CD4-positive, alpha-beta T cell (primary cell): Measurements from ENCODE around the gene MMP28. TPM values are rescaled to one million over a fixed set of nuclear protein-coding genes. Genes with fewer than 3 reads are reported as not detected.
A peak's percentile ranks its signal among the peaks of the same experiment; 100 is the strongest.

ENCODE experiments used
- ATAC-seq: fragments of 200-7000 bp; cut with Tn5 transposase; one replicate; pipeline ENCODE4 v1.10.0; 2022; ENCODE audit warnings: mild to moderate bottlenecking; ENCODE audit not compliant: poor library complexity
- CTCF ChIA-PET: fragments of 350-600 bp; sonication (Branson Sonifier 250); formaldehyde crosslinking; loops from one replicate; lab custom pipeline; 2021; ENCODE audit warnings: antibody characterized with exemption, inconsistent platforms; lab: Charles Lee
- POLR2A ChIA-PET: fragments of 350-600 bp; sonication (Branson Sonifier 250); formaldehyde crosslinking; loops from one replicate; lab custom pipeline; 2021; ENCODE audit warnings: antibody characterized with exemption, inconsistent platforms; lab: Charles Lee
- DNase-seq, 14 experiments: peaks; one replicate each; pipeline ENCODE4 v3.0.0-alpha.2; 2013 to 2020; ENCODE audit warnings: mixed read lengths in 2 of 14
- H3K27ac ChIP-seq, 2 donors: one replicate each; pipeline versions ENCODE4 v1.5.1 to v1.7.0; 2013; ENCODE audit warnings: low read length in 2 of 2, low read depth in 1 of 2, mild to moderate bottlenecking in 1 of 2
- H3K27me3 ChIP-seq, 2 experiments: 1 replicate in 1 of 2; 2 replicates in 1 of 2; pipeline versions ENCODE4 v1.6.1 to v1.7.0; 2013; ENCODE audit warnings: low read length in 2 of 2, control low read depth in 1 of 2, mild to moderate bottlenecking in 1 of 2, moderate library complexity in 1 of 2; ENCODE audit not compliant: insufficient read depth in 2 of 2, control insufficient read depth in 1 of 2
- H3K36me3 ChIP-seq: one replicate; pipeline ENCODE4 v1.6.1; 2013; ENCODE audit warnings: low read length, control low read depth; ENCODE audit not compliant: insufficient read depth
- H3K4me1 ChIP-seq: one replicate; pipeline ENCODE4 v1.6.1; 2013; ENCODE audit warnings: low read length, control low read depth; ENCODE audit not compliant: insufficient read depth
- H3K4me3 ChIP-seq: one replicate; pipeline ENCODE4 v1.5.1; 2013; ENCODE audit warnings: mild to moderate bottlenecking, low read length, moderate library complexity
- H3K9me3 ChIP-seq, 2 experiments: 1 replicate in 1 of 2; 2 replicates in 1 of 2; pipeline versions ENCODE4 v1.6.1 to v1.7.0; 2013; ENCODE audit warnings: low read length in 2 of 2, mild to moderate bottlenecking in 2 of 2, control low read depth in 1 of 2, moderate library complexity in 1 of 2; ENCODE audit not compliant: control insufficient read depth in 1 of 2, insufficient read depth in 1 of 2
- H3K27ac Mint-ChIP-seq: one replicate; pipeline ENCODE4 v1.8.0; 2020; ENCODE audit warnings: mixed read lengths
- H3K27me3 Mint-ChIP-seq: one replicate; pipeline ENCODE4 v1.8.0; 2021; ENCODE audit warnings: mixed read lengths
- H3K36me3 Mint-ChIP-seq: one replicate; pipeline ENCODE4 v1.8.0; 2021; ENCODE audit warnings: low read depth, mixed read lengths
- H3K4me1 Mint-ChIP-seq: one replicate; pipeline ENCODE4 v1.8.0; 2021; ENCODE audit warnings: low read depth, mixed read lengths
- H3K4me3 Mint-ChIP-seq: one replicate; pipeline ENCODE4 v1.8.0; 2020; ENCODE audit warnings: mild to moderate bottlenecking, mixed read lengths
- H3K9me3 Mint-ChIP-seq: one replicate; pipeline ENCODE4 v1.8.0; 2020; ENCODE audit warnings: mixed read lengths
- CTCF ChIP-seq: fragments of 200-600 bp; IDR thresholded peaks from one replicate; pipeline ENCODE4 v1.8.0; 2022; ENCODE audit warnings: antibody characterized with exemption, mild to moderate bottlenecking
- intact Hi-C, 2 experiments: fragments of 100-400 bp; cut with DNase I in 1 of 2; cut with micrococcal nuclease in 1 of 2; formaldehyde crosslinking; loops; one replicate each; pipeline versions ENCODE4 v1.15.1 to v1.9.0; 2023 to 2025; cut with DNase I, micrococcal nuclease
- total RNA-seq, 174 experiments: library from RNA in 2 of 174; stranded (reverse) in 2 of 174; gene quantifications; one replicate each; pipeline ENCODE4 v1.2.3 and lab custom pipeline; 2021 to 2026

The MMP28 gene
- total RNA-seq, 2 experiments from 2014 or later: 6.7 to 9.9 TPM

DNA sequence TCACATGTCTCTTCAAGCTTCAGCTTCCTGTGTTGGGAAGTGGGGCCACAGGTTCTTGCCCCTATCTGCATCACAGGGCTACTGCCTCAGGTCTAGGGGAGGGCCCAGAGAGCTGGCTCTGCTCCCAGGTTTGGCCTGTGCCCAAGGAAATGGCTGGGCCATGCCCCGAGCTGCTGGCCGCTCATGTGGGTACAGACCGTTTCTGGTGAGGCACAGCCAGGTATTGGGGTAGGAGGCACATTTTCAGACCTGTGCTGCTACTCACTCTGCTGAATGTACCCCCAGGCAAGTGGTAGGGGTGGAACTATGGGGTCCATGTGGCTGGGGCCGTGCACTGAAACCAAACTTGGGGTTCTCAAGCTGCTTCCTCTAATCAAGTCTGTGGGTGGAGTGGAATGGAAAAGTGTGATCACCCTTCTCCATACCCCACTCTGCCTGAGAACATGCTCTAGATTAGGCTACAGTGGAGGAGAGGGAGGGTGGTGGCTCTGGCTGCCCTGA, 47.0 kb downstream of the MMP28 start:
- H3K27me3 ChIP-seq: peaks cover 36 to 43% of the 10 kb centered on the region in 2 experiments
- Mint-ChIP-seq H3K4me3 (no peak overlapping the region), H3K27ac (no peak overlapping the region), H3K9me3 (no peaks in the 10 kb centered on the region), H3K27me3 (peaks cover 62% of the 10 kb centered on the region), H3K36me3 (no peaks in the 10 kb centered on the region), H3K4me1 (peaks cover 4% of the 10 kb centered on the region)
- no peak for TF ChIP-seq CTCF
- intact Hi-C loops: loop anchor here (5.0 to 10.0 kb wide), 6 partner anchors 191 to 1206 kb away; partner anchors contain the start of genes SLFN12L (in 1 of the 2) and SLFN5 (in 1 of the 2)
- H3K36me3 ChIP-seq: no peaks in the 10 kb centered on the region
- H3K4me3 ChIP-seq: no peak overlapping the region
- CTCF ChIA-PET: interaction anchor here (1.1 to 1.8 kb wide), 3 partner anchors 16 to 726 kb away, joined by 3 to 12 read pairs (median 4); no protein-coding TSS in a partner anchor
- ATAC-seq (no peak), DNase-seq (no peak)
- H3K4me1 ChIP-seq: peaks cover 17% of the 10 kb centered on the region
- peaks cover 0 to 13% of the 10 kb centered on the region in 2 experiments for H3K9me3 ChIP-seq
- POLR2A ChIA-PET: no interaction called here
- no peak overlapping the region for H3K27ac ChIP-seq

- peaks cover 38 to 50% of the 10 kb centered on the region in 2 experiments for H3K27me3 ChIP-seq
- no peak overlapping the region for H3K27ac Mint-ChIP-seq
- intact Hi-C loops: loop anchor here (1.0 to 10.0 kb wide), 9 partner anchors 134 to 1327 kb away; partner anchors contain the start of genes SLFN12L (in 1 of the 2) and SLFN5 (in 1 of the 2)
- no peak overlapping the region for H3K4me3 Mint-ChIP-seq
- no peaks in the 10 kb centered on the region for H3K36me3 Mint-ChIP-seq
- ATAC-seq (peak; percentile 99), DNase-seq (peak; percentile 68 to 89 (median 76))
- CTCF ChIA-PET: interaction anchor here (0.6 to 1.8 kb wide), 27 partner anchors 10 to 1331 kb away, joined by 3 to 19 read pairs (median 3); partner anchors contain the start of genes RASL10B and TAF15
- no peak overlapping the region for H3K4me3 ChIP-seq
- peaks cover 0 to 13% of the 10 kb centered on the region in 2 experiments for H3K9me3 ChIP-seq
- peak; percentile 80 for TF ChIP-seq CTCF
- H3K9me3 Mint-ChIP-seq: no peaks in the 10 kb centered on the region
- peaks cover 16% of the 10 kb centered on the region for H3K4me1 ChIP-seq
- H3K27me3 Mint-ChIP-seq: peaks cover 64% of the 10 kb centered on the region
- POLR2A ChIA-PET: interaction anchor here (0.6 to 1.3 kb wide), 7 partner anchors 17 to 1238 kb away, joined by 3 to 9 read pairs (median 3); partner anchors contain the start of genes PEX12 and TAF15
- H3K36me3 ChIP-seq: no peaks in the 10 kb centered on the region
- H3K27ac ChIP-seq: no peak overlapping the region
- H3K4me1 Mint-ChIP-seq: peaks cover 4% of the 10 kb centered on the region
These were observed 47.9 kb downstream of the MMP28 start for GRCh38 chr17:35747540-35748017.

DNA sequence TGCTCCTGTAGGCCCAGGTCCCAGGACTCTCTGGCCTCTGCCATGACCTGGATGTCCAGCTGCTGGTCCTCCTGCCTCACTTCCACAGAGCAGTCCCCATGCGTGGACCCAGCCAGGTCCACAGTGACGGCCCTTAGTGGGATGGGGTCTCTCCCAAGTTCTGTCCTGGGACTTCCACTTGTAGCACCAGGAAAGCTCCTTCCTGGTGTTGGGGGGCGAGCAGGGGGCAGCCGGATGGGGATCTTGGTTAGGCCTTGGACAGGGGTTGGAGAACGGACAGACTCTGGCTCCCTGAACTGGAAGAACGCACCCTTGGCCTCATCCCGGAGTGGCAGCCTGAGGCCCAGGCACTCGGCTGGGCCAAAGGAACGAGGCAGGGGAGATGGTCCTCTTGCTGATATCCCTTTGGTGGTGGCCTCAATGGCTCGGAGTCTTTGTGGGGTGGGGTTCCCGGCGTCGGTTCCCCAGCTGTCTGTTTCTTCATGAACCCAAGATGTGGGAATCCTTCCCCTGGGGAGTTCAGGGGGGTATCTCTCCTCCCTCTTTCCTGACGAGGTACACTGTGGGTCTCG, 49.6 kb downstream of the MMP28 start:
- POLR2A ChIA-PET: no interaction called here
- no peak for DNase-seq
- no peak overlapping the region for H3K27ac Mint-ChIP-seq
- no peak for TF ChIP-seq CTCF
- Histone ChIP-seq H3K36me3 (no peaks in the 10 kb centered on the region), H3K4me1 (peaks cover 24% of the 10 kb centered on the region), H3K4me3 (no peak overlapping the region), H3K9me3 (peaks cover 0 to 16% of the 10 kb centered on the region in 2 experiments), H3K27me3 (peaks cover 48 to 53% of the 10 kb centered on the region in 2 experiments), H3K27ac (no peak overlapping the region)
- CTCF ChIA-PET: interaction anchor here (1.2 kb wide), 1 partner anchor 18 kb away, joined by 3 read pairs; no protein-coding TSS in a partner anchor
- no peak for ATAC-seq
- H3K4me3 Mint-ChIP-seq: no peak overlapping the region
- H3K36me3 Mint-ChIP-seq: no peaks in the 10 kb centered on the region
- intact Hi-C loops: loop anchor here (5.0 to 10.0 kb wide), 6 partner anchors 189 to 1204 kb away; partner anchors contain the start of genes SLFN12L (in 1 of the 2) and SLFN5 (in 1 of the 2)
- H3K27me3 Mint-ChIP-seq: peaks cover 65% of the 10 kb centered on the region
- peaks cover 4% of the 10 kb centered on the region for H3K4me1 Mint-ChIP-seq
- H3K9me3 Mint-ChIP-seq: no peaks in the 10 kb centered on the region
